Dermis microvascular lymphatic vessel endothelial cell (primary cell): ENCODE data around the gene ZNF783. TPM values are rescaled to one million over a fixed set of nuclear protein-coding genes. Genes with fewer than 3 reads are reported as not detected.
"Not testable (repeated sequence)": the region's sequence is repeated elsewhere in the genome, so short reads cannot be mapped to it uniquely, and the experiment has no call there.

ENCODE experiments used
- DNase-seq, 2 donors: peaks; one replicate each; pipeline versions ENCODE4 v3.0.0 to v3.0.0-alpha.2; 2010; ENCODE audit warnings: low read depth in 2 of 2
- total RNA-seq: library from RNA; depleted of rRNA; stranded (reverse); fragments of >200 nt; gene quantifications from 2 replicates; pipeline ENCODE4 v1.2.1, GENCODE V29; 2014

ZNF783 gene
- total RNA-seq, 1 donor from 2014 or later: 3.1 TPM

- DNase-seq: peak in 1 of 2 donors; percentile 19
Measured at GRCh38 chr7:149300620-149301285, 38.8 kb downstream of the ZNF783 start.

- no peak for DNase-seq
Measured at GRCh38 chr7:149302222-149302621, 40.2 kb downstream of the ZNF783 start.

GRCh38 chr7:149302865-149303264 is 40.9 kb downstream of the ZNF783 start:
- no peak for DNase-seq

- DNase-seq: no peak
Measured at GRCh38 chr7:149304006-149304405, 42.0 kb downstream of the ZNF783 start.

GRCh38 chr7:149306854-149307253 is 44.9 kb downstream of the ZNF783 start:
- DNase-seq: no peak

GRCh38 chr7:149307775-149308501 is 45.9 kb downstream of the ZNF783 start:
- DNase-seq: no peak

- peak; percentile 18 to 65 for DNase-seq
Measured at GRCh38 chr7:149310113-149310836, 48.3 kb downstream of the ZNF783 start.

- DNase-seq: no peak
Measured at GRCh38 chr7:149310990-149311573, 49.1 kb downstream of the ZNF783 start.

- no peak for DNase-seq
Measured at GRCh38 chr7:149313981-149314380, 52.0 kb downstream of the ZNF783 start.

GRCh38 chr7:149316606-149317005 is 54.6 kb downstream of the ZNF783 start:
- DNase-seq: no peak

- DNase-seq: no peak
Measured at GRCh38 chr7:149317496-149317895, 55.5 kb downstream of the ZNF783 start.

GRCh38 chr7:149317986-149318672 is 56.1 kb downstream of the ZNF783 start:
- no peak for DNase-seq

GRCh38 chr7:149319376-149319775 is 57.4 kb downstream of the ZNF783 start:
- DNase-seq: no peak

GRCh38 chr7:149320313-149321124 is 58.5 kb downstream of the ZNF783 start:
- DNase-seq: no peak

- DNase-seq: not testable (repeated sequence)
Measured at GRCh38 chr7:149321125-149321905, 59.3 kb downstream of the ZNF783 start.

- no peak for DNase-seq
Measured at GRCh38 chr7:149321978-149322541, 60.1 kb downstream of the ZNF783 start.

- DNase-seq: no peak
Measured at GRCh38 chr7:149322737-149323136, 60.7 kb downstream of the ZNF783 start.

- DNase-seq: no peak
Measured at GRCh38 chr7:149325248-149325647, 63.3 kb downstream of the ZNF783 start.

GRCh38 chr7:149329265-149329664 is 67.3 kb downstream of the ZNF783 start:
- no peak for DNase-seq
